Nucleus accumbens (tissue), 56 donors: ENCODE results near the gene JAKMIP2.
A peak's percentile ranks its signal among the peaks of the same experiment; 100 is the strongest.
"Not testable (repeated sequence)": the region's sequence is repeated elsewhere in the genome, so short reads cannot be mapped to it uniquely, and the experiment has no call there.

Experiments
- DNase-seq, 56 donors: peaks; one replicate each; lab custom pipeline; 2025; lab: John Stamatoyannopoulos, UW

The JAKMIP2 gene

DNA sequence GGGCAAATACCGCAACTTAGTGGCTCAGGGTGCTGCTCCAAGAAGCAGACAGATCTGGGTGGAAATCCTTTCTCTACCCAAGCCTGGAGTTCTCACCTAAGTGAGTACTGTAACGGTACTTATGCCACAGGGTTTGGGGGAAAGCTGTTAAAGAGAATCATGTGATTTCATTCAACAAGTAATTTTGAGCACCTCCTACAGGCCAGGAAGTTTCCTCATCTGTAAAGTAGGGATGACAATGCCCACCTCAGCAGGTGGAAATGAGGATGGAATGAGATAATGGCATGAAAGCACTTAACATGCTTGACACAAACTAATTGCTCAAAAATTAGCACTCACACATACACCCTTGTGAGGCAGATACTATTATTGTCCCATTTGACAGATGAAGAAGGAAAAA, 114.1 kb downstream of the JAKMIP2 start:
- DNase-seq, result no peak

DNA sequence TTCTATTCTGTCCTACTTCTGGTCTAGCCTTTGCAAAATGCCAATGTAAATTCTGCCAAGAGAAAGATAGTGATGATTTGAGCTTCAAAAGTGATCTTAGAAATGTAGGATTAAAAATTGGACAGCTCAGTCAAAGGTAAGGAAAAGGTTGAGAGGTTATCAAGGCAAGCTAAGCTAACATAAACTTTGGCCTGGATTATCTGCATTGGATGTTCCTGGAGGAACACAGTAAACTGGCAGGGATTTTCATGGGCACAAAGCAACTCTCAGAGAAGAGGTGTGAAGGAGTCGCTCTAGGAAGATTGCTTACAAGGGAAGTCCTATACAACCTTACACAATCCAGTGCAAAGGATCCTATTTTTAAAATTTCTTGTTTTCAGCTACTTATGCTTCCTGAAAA, 115.2 kb downstream of the JAKMIP2 start:
- no peak for DNase-seq

DNA sequence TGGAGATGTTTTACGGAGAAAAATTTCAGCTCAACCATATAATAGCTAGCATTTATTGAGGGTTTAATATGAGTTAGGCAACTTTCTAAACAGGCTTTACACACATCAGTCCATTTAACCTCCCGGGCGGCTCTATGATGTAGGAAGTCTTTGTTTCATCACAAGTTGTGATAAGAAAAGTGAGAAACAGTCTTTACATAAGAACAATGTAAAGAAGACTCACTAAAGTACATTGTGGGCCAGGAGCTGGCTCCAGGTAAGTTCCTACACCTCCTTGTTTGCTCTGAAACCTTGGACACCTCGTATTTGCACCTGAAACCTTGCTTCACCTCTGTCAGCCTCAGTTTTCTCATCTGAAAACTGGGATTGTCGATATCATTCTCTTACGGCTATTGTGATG, 116.1 kb downstream of the JAKMIP2 start:
- no peak for DNase-seq

DNA sequence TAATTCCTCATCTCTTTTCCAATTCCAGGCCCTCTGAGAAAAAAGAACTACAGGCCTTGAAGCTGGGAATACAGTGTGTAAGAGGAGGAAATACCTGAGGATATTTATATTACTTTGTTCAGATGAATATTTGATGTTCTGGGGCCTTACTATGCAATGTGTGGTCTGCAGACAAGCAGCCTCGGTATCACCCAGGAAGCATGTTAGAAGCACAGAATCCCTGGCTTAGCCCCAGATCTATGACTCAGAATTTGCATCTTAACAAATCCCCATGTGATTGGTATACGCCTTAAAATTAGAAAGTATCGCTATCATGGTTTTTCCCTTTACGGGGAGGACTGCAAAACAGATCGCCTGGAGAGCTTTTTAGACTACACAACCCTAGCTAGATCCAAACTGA, 121.0 kb downstream of the JAKMIP2 start:
- DNase-seq, result peak in 4 of 56 donors; percentile 6 to 32 (median 12)

- DNase-seq, result no peak
These were observed 123.2 kb downstream of the JAKMIP2 start for GRCh38 chr5:147659166-147659929.

DNA sequence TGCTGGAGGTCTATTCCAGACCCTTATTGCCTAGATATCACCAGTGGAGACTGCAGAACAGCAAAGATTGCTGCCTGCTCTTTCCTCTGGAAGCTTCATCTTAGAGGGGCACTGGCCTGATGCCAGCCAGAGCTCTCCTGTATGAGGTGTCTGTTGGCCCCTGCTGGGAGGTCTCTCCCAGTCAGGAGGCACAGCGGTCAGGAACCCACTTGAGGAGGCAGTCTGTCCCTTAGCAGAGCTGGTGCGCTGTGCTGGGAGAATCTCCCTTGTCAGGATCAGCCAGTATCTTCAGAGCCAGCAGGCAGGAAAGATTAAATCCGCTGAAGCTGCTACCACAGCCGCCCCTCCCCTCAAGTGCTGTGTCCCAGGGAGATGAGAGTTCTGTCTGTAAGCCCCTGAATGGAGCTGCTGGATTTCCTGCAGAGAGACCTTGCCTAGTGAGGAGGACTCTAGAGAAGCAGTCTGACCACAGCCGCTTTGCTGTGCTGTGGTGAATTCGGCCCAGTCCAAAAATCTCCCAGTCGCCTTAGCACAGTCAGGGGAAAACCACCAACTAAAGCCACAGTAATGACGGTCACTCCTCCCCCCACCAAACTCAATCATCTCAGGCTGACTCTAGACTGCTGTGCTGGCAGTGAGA, 124.1 kb downstream of the JAKMIP2 start:
- DNase-seq, result no peak

- no peak for DNase-seq
These were observed 133.9 kb downstream of the JAKMIP2 start for GRCh38 chr5:147648597-147648996.

GRCh38 chr5:147645197-147645596, 137.3 kb downstream of the JAKMIP2 start:
- DNase-seq, result no peak

DNA sequence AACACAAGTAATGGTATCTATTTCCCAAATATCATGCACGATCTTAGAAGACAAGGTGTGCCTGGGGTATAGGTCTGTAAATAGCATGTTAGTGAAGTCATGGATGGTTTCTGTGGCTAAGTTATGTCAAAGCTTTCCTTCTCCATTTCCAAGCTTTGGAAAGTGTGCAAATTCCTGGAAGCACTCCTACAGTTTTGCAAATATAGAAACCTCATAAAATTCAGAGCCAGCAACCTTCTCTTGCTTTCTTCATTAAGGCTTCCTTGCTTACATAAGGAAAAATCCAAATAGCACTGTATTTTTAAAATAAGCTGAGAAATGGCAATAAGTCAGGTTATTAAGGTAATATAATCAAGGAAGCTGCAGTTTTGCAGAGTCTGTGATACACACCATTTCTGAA, 138.1 kb downstream of the JAKMIP2 start:
- no peak for DNase-seq

DNA sequence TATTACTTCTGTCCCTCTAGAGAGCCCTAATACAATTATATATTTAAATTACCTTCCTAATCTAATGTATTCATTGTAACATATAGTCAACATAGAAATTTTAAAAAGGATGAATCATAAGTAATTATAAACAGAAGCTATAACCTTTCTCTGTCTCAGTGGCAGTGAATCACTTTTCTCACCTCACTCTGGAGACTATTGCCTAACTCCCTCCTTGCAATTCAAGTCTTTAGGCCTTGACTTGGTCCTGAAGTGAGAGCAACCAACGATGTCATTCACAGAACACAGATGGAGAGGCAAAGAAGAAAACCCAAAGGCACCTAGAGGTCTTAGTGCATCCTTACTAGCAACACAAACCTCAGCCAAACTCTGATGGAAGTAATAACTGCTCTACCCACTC, 139.4 kb downstream of the JAKMIP2 start:
- no peak for DNase-seq

GRCh38 chr5:147642666-147643065, 139.9 kb downstream of the JAKMIP2 start:
- no peak for DNase-seq

DNA sequence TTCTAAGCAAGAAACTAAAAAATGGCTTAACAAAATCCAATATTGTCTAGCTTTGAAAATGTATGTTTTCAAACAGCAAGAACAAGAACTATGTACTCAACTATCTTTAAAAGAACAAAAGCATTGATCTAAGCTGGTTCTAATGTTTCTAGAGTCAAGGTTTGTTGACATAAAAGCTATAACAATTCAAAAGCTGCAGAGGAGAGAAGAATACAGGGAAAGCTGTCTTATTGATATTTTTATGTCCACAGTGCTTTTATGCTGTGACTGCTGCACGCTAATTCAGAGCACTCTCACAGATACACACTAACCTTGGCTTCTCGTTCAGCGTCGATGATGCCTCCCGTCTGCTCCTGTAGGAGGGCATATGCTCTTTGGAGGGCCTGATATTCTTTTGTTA, 143.2 kb downstream of the JAKMIP2 start:
- DNase-seq, result no peak

DNA sequence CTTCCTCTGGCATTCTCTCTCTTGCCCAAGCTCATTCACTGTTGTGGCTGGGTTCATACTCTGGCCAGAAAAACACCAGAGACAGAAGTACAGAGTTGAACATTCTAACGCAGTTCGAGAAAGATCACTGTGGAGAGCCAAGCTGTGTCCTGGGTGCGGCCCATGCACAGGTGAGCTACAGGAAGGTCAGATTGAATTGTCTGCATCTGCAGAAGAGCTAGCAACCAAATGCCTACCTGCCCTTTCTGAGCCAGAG, 145.9 kb downstream of the JAKMIP2 start:
- DNase-seq, result no peak

GRCh38 chr5:147635882-147636728, 146.4 kb downstream of the JAKMIP2 start:
- DNase-seq, result peak in 8 of 56 donors; percentile 4 to 37 (median 14)

DNA sequence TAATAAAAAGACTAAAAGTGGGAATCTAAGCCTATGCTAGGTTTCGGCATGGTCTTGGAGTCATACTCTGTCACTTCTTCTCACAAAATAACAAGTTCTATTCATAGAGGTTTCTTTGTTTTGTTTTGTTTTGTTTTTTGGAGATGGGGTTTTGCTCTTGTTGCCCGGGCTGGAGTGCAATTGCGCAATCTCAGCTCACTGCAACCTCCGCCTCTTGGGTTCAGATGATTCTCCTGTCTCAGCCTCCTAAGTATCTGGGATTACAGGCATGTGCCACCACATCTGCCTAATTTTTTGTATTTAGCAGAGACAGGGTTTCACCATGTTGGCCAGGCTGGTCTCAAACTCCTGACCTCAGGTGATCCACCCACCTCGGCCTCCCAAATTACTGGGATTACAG, 147.1 kb downstream of the JAKMIP2 start:
- not testable (repeated sequence) for DNase-seq

GRCh38 chr5:147633173-147633572, 149.4 kb downstream of the JAKMIP2 start:
- no peak for DNase-seq

DNA sequence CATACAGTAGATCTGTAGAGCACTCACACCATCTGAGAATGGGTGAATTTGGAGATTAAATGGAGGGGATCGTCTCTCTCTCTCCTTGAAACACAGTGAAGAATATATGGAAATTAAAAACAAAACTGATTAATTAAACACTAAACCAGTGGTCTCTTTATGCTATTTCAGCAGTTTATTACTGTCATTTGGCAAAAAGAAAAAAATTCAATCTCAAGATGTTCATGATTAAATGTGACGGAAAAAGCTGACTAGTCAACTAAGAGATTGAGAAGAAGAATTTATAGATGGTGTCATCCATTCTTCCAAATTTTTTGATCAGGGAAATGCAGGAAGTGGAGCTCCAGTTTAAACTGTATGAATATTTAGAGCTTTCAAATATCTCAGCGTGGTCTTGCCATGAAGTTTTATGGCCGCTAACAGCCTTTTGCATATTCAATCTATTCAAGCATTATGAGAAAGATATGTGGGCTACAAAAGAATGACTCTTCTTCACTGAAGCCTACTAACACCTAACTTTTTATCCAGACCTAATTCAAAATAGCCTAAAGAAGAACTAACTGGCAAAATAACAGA, 151.0 kb downstream of the JAKMIP2 start:
- DNase-seq, result no peak

GRCh38 chr5:147629196-147629595, 153.3 kb downstream of the JAKMIP2 start:
- no peak for DNase-seq

- peak in 49 of 56 donors; percentile 4 to 86 (median 39) for DNase-seq
These were observed 154.3 kb downstream of the JAKMIP2 start for GRCh38 chr5:147628058-147628895.

- no peak for DNase-seq
These were observed 156.1 kb downstream of the JAKMIP2 start for GRCh38 chr5:147626464-147626863.
